Measurements from ENCODE around the gene CELA2B. TPM values are rescaled to one million over a fixed set of nuclear protein-coding genes. Genes with fewer than 3 reads are reported as not detected.
A peak's percentile ranks its signal among the peaks of the same experiment; 100 is the strongest.
"Not testable (repeated sequence)": the region's sequence is repeated elsewhere in the genome, so short reads cannot be mapped to it uniquely, and the experiment has no call there.

CELA2B gene
- total RNA-seq, 2 donors from 2014 or later, result 333 to 1,481 TPM

DNA sequence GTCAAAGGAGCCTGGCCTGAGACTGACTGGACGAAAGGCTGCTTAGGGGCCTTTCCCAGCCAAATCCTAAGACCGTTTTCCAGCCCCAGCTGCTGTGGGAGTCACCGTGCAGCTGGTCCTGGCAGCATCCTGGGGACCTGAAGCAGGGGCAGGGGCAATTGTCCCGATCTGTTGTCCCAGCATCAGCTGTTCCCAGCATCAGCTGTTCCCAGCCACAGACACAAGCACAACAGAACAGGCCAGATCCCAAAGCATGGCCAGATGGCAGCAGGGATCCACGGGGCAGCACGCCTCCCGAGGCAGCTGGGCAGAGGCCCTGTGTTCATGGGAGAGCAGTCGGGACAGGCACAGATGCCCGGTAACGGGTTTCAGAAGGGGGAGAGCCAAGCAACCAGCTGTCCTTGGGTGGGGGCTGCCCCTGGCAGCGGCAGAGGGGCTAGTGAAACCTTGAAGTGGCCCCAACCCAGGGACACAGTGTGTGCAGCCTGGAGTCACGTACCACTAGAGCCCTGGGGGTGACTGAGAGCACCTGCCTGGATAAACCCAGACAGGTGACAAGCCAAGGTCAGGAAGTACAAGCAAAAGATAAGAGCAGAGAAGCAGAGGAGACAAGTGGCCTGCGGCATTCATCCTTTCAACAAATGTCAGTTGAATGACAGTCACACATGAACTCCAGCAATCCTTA, 13.3 kb downstream of the CELA2B start:
- no peak for TF ChIP-seq POLR2A (IDR thresholded peaks at IDR 0.05)
- intact Hi-C loops (cut with DNase I), result no loop called here
- peaks cover 20% of the 10 kb centered on the region for H3K4me1 ChIP-seq
- H3K9me3 ChIP-seq, result no peaks in the 10 kb centered on the region
- H3K4me3 ChIP-seq, result no peak overlapping the region
- H3K27ac ChIP-seq, result peak overlapping the region; percentile 39 to 71 (median 64)
- 29 to 39% methylated on average over 5 to 13 of the region's 13 CpGs for WGBS, 2 donors
- peak; percentile 49 for ATAC-seq
- peak in 3 of 4 donors; percentile 48 to 52 (median 49) for DNase-seq
- no peaks in the 10 kb centered on the region for H3K27me3 ChIP-seq
- H3K36me3 ChIP-seq (replicated peaks in 1 of 2; ENCODE audit: insufficient read depth in 1 of 2, low read depth in 2 of 2), result peaks cover 0 to 1% of the 10 kb centered on the region in 2 donors

DNA sequence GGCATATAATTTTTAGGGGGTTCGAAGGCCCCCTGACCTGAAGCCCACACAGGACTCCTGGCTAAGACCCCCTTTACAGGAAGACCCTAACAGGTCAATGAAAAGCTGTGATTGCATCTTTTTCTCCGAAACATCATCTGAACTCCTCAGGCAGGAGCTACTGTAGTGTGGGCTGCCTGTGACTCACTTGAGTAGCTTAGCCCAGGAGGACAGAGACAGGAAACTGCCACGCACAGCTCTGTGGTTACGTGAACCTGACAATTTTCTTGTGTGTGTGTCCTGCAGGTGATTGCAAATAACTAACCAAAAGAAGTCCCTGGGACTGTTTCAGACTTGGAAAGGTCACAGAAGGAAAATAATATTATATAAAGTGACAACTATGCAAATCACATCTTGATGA, 15.1 kb downstream of the CELA2B start:
- H3K27ac ChIP-seq; ATAC-seq; H3K27me3 ChIP-seq; H3K9me3 ChIP-seq; H3K36me3 ChIP-seq (replicated peaks in 1 of 2; ENCODE audit: insufficient read depth in 1 of 2, low read depth in 2 of 2); H3K4me3 ChIP-seq; intact Hi-C loops (cut with DNase I); DNase-seq: not testable (repeated sequence)
- 76 to 87% methylated on average over 4 of the region's 4 CpGs for WGBS, 2 donors
- peaks cover 19% of the 10 kb centered on the region for H3K4me1 ChIP-seq

DNA sequence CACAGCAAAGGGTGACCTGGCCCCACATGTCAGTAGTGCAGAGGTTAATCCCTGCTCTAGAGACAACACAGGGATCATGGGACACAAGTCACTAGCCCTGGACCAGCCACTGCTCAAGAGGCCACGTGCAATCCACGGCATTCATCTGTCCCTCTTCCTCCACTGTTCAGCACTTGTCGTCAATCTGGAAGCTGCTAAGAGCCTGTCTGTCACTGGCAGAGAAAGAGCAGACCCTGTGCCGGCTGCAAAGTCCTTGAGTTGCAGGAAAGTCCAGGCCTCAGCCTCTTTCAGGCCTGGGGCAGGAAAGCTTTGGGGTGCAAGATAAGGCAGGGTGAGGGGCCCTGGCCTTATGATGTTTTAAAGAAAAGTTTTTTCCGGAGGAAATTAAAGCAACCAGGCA, 16.7 kb downstream of the CELA2B start:
- 31 to 45% methylated on average over 4 to 5 of the region's 5 CpGs for WGBS, 2 donors
- ATAC-seq (no peak), DNase-seq (no peak)
- peaks cover 15% of the 10 kb centered on the region for H3K4me1 ChIP-seq
- TF ChIP-seq, protein P1, sequence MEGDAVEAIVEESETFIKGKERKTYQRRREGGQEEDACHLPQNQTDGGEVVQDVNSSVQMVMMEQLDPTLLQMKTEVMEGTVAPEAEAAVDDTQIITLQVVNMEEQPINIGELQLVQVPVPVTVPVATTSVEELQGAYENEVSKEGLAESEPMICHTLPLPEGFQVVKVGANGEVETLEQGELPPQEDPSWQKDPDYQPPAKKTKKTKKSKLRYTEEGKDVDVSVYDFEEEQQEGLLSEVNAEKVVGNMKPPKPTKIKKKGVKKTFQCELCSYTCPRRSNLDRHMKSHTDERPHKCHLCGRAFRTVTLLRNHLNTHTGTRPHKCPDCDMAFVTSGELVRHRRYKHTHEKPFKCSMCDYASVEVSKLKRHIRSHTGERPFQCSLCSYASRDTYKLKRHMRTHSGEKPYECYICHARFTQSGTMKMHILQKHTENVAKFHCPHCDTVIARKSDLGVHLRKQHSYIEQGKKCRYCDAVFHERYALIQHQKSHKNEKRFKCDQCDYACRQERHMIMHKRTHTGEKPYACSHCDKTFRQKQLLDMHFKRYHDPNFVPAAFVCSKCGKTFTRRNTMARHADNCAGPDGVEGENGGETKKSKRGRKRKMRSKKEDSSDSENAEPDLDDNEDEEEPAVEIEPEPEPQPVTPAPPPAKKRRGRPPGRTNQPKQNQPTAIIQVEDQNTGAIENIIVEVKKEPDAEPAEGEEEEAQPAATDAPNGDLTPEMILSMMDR (IDR thresholded peaks at IDR 0.05), result no peak
- no peak for TF ChIP-seq POLR2A (IDR thresholded peaks at IDR 0.05)
- H3K27ac ChIP-seq, result peak overlapping the region in 3 of 4 donors; percentile 17 to 54 (median 35)
- no peaks in the 10 kb centered on the region for H3K27me3 ChIP-seq
- intact Hi-C loops (cut with DNase I), result no loop called here
- H3K9me3 ChIP-seq, result no peaks in the 10 kb centered on the region
- no peak overlapping the region for H3K4me3 ChIP-seq
- peaks cover 0 to 1% of the 10 kb centered on the region in 2 donors for H3K36me3 ChIP-seq (replicated peaks in 1 of 2; ENCODE audit: insufficient read depth in 1 of 2, low read depth in 2 of 2)

DNA sequence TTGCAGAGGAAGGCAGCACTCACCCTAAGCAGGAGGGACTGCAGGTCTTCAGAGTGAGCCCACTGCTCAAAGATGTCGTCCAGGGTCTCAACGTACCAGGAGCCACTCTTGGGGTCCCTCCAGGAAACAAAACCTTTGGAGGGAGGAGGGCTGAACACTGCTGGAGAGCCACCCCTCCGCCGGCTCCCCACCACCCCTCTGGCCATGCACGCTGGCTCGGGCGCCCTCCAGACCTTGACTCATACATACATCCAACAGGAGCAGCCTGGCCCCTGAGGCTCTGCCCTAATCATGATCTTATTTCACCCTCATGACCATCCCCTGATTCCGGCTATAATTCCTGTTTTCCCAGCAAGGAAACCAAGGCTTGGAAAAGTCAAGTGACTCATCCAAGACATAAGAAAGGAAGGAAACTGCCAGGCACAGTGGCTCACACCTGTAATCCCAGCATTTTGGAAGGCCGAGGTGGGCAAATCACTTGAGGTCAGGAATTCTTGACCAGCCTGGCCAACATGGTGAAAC, 18.0 kb downstream of the CELA2B start:
- Histone ChIP-seq H3K27ac (peak overlapping the region in 3 of 4 donors; percentile 35 to 54 (median 38)), H3K4me3 (no peak overlapping the region), H3K36me3 (replicated peaks in 1 of 2; ENCODE audit: insufficient read depth in 1 of 2, low read depth in 2 of 2) (peaks cover 0 to 1% of the 10 kb centered on the region in 2 donors), H3K4me1 (peaks cover 12% of the 10 kb centered on the region), H3K27me3 (no peaks in the 10 kb centered on the region), H3K9me3 (no peaks in the 10 kb centered on the region)
- TF ChIP-seq, protein P1 (IDR thresholded peaks at IDR 0.05), result no peak
- peak in 1 of 3 donors; percentile 13 for TF ChIP-seq POLR2A (IDR thresholded peaks at IDR 0.05)
- intact Hi-C loops (cut with DNase I), result no loop called here
- no peak for DNase-seq
- WGBS, 2 donors, result 42 to 45% methylated on average over 8 to 9 of the region's 9 CpGs
- ATAC-seq, result peak; percentile 8

DNA sequence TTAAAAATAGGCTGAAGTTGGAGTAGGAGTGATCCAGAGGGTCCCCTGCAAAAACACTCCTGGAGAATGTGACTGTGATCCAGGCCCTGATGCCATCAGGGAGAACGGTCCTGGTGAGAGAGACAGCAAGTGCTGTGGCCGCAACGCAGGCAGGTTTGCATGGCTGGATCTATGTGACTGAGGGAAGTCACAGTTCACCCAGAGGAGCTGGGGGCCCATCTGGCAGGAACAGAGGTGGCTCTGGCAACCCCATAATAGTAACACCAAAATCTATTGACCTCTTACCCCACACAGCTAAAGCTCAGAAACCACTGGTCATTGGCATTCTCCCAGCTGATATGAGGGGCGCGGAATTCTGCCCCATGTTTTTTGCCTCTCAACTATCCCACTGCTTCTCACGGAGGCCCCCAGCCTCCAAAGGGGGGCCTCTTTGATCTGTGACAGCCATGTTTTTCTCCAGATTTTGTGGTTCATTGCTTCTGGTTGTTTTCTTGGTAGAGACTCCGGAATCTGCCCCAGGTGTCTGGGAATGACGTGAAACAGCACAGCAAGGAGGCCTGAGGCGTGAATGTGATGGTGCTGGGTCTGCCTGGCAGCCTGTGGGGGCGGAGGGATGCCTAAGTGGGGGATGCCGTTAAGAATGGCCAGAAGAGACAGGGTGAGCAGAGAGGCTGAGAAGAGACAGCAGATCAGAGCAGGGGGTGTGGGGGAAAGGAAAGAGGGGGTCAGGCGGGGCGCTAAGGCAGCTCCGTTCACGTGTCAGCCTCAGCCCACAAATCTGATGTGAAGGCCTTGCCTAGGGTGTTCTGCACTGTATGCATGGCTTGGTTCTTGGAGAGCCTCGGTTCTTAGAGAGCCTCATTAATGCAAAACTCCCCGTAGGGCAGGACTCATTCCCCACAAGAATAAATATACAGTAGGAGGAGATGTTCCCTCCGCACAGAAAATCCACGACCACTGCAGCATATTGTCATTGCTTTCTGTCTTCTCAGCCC, 24.6 kb downstream of the CELA2B start:
- DNase-seq, result no peak
- intact Hi-C loops (cut with DNase I), result no loop called here
- WGBS, 2 donors, result 65 to 71% methylated on average over 19 of the region's 19 CpGs

More for the DNA sequence above, 24.6 kb downstream of the CELA2B start:
- TF ChIP-seq, protein P1 (IDR thresholded peaks at IDR 0.05), result no peak
- TF ChIP-seq POLR2A (IDR thresholded peaks at IDR 0.05), result no peak
- Histone ChIP-seq H3K36me3 (replicated peaks in 1 of 2; ENCODE audit: insufficient read depth in 1 of 2, low read depth in 2 of 2) (no peaks in the 10 kb centered on the region), H3K4me1 (peaks cover 20% of the 10 kb centered on the region), H3K27ac (peak overlapping the region in 3 of 4 donors; percentile 15 to 55 (median 36)), H3K9me3 (no peaks in the 10 kb centered on the region), H3K27me3 (no peaks in the 10 kb centered on the region), H3K4me3 (no peak overlapping the region)
- ATAC-seq, result no peak
